ENCODE results near the gene CRB2.

Gene CRB2

DNA sequence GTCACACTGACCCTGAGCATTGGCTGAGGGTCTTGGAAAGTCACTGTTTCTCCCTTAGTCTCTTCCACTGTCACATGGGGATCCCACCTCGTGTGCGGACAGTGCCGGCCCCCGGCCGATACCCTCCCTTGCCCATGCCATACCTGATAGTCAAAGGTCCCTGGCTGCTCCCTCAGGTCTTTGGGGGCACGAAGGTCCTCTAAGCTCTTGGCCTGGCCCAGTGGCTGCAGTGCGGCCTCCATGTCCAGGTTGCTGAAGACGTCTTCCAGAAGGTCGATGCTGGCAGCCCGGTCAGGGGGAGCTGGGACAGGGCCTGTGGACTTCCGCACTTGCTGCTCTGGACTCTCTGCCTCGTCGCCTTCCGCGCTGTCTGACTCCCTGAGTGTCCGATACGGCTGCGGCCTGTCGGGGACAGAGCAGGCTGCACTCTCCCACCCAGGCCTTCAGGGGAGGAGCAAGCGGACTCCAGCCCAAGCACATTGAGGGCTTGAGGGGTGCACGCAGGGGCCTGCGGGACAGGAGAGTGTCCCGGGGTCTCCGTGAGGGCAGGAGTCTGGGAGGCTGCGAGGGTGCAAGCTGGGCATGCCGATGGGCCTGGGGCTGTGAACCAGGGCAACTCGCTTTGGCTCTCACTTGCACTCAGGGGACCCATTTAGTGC is 27.6 kb downstream of the CRB2 start:
- Histone ChIP-seq H2AK5ac (ENCODE audit: low read depth, low read length) (peak overlapping the region; percentile 88), H2BK12ac (ENCODE audit: low read length) (peak overlapping the region; percentile 26), H3K9me3 (replicated peaks in 1 of 2; ENCODE audit: control insufficient read depth in 2 of 2, insufficient read depth in 1 of 2, low read depth in 1 of 2, low read length in 2 of 2) (peaks cover 0 to 1% of the 10 kb centered on the region in 2 donors), H3K4me2 (ENCODE audit: insufficient read depth, low read length, poor library complexity, severe bottlenecking) (no peak overlapping the region), H3K79me1 (ENCODE audit: low read depth, low read length) (peaks cover 4% of the 10 kb centered on the region), H3K4me3 (ENCODE audit: low read length in 2 of 2) (no peak overlapping the region), H3K4ac (ENCODE audit: low read length) (peak overlapping the region; percentile 80), H3K14ac (ENCODE audit: low read length) (peak overlapping the region; percentile 63), H2BK5ac (ENCODE audit: low read length) (peak overlapping the region; percentile 84), H3K36me3 (replicated peaks in 1 of 2; ENCODE audit: control insufficient read depth in 2 of 2, insufficient read depth in 2 of 2, low read length in 2 of 2) (peaks cover 4 to 15% of the 10 kb centered on the region in 2 donors), H2AFZ (ENCODE audit: low read length) (no peak overlapping the region), H3K27ac (replicated peaks; ENCODE audit: low read length) (no peak overlapping the region), H2BK120ac (ENCODE audit: low read depth, low read length) (peak overlapping the region; percentile 68), H4K8ac (ENCODE audit: low read depth, low read length) (no peak overlapping the region), H3K27me3 (ENCODE audit: control insufficient read depth in 3 of 3, insufficient read depth in 3 of 3, low read depth in 1 of 3, low read length in 3 of 3) (no peaks in the 10 kb centered on the region), H3K9ac (ENCODE audit: low read depth, low read length, poor library complexity) (peak overlapping the region; percentile 74), H3K18ac (ENCODE audit: low read length) (peak overlapping the region; percentile 67), H3K4me1 (ENCODE audit: control insufficient read depth in 2 of 2, insufficient read depth in 1 of 2, low read depth in 1 of 2, low read length in 2 of 2) (peaks cover 3 to 32% of the 10 kb centered on the region in 2 donors), H3K23ac (ENCODE audit: low read depth, low read length, poor library complexity) (no peak overlapping the region), H4K91ac (ENCODE audit: low read depth, low read length, poor library complexity) (peak overlapping the region; percentile 76), H2BK15ac (ENCODE audit: low read length) (peak overlapping the region; percentile 50)
- WGBS, 2 donors (ENCODE audit: extremely low coverage in 2 of 2, insufficient read length in 2 of 2, insufficient replicate concordance in 1 of 2): no CpG with 5 or more reads among the region's 27 CpGs
- no peak for DNase-seq (ENCODE audit: low spot score)

DNA sequence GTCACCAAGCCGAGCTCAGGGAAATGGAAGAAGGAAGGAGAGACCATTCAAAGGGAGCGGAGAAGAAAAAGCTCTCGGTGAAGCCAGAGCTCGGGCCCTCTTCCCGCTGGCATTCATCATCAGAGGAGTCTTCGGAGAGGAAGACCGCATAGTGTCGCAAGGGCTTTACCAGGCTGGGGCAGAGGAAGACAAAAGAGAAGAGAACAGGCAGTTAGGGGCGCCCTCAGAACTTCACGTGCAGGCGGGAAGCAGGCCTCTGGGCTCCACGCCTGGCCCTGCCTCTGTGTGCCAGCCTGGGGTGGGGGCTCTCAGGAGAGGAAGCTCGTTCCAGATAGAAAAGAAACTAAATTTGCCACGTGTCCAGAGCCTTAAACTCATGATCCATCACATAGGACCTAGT is 31.7 kb downstream of the CRB2 start:
- no peak overlapping the region for H3K23ac ChIP-seq (ENCODE audit: low read depth, low read length, poor library complexity)
- H3K36me3 ChIP-seq (replicated peaks in 1 of 2; ENCODE audit: control insufficient read depth in 2 of 2, insufficient read depth in 2 of 2, low read length in 2 of 2): peaks cover 0 to 2% of the 10 kb centered on the region in 2 donors
- WGBS, 2 donors (ENCODE audit: extremely low coverage in 2 of 2, insufficient read length in 2 of 2, insufficient replicate concordance in 1 of 2): no CpG with 5 or more reads among the region's 14 CpGs

DNA sequence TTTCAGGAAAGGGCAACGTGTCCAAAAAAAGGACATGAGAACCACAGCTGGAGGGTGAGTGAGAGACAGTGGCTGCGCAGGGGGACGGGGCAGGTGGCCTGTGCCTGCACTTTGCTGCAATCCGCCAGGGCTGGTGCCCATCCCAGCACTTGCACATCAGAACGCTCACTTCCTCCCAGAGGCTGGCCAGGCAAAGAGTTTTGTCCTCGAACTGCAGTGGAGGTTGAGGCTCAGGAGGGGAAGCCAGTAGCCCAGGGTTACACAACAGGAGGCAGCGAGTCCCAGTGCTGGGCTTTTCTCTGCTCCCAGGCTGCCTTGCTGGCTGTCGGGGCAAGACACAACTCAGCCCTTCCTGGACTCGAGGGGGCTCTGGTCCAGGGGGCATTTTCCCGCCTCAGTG is 33.1 kb downstream of the CRB2 start:
- H3K9ac ChIP-seq (ENCODE audit: low read depth, low read length, poor library complexity): peak overlapping the region; percentile 46
- no peak overlapping the region for H2BK5ac ChIP-seq (ENCODE audit: low read length)
- no peak overlapping the region for H2BK15ac ChIP-seq (ENCODE audit: low read length)
- H3K9me3 ChIP-seq (replicated peaks in 1 of 2; ENCODE audit: control insufficient read depth in 2 of 2, insufficient read depth in 1 of 2, low read depth in 1 of 2, low read length in 2 of 2): peaks cover 4 to 6% of the 10 kb centered on the region in 2 donors
- no peak for DNase-seq (ENCODE audit: low spot score)
- H3K4ac ChIP-seq (ENCODE audit: low read length): no peak overlapping the region
- H3K4me3 ChIP-seq (ENCODE audit: low read length in 2 of 2): no peak overlapping the region
- H3K4me2 ChIP-seq (ENCODE audit: insufficient read depth, low read length, poor library complexity, severe bottlenecking): no peak overlapping the region
- peak overlapping the region; percentile 78 for H3K18ac ChIP-seq (ENCODE audit: low read length)
- no peak overlapping the region for H4K91ac ChIP-seq (ENCODE audit: low read depth, low read length, poor library complexity)
- H3K79me1 ChIP-seq (ENCODE audit: low read depth, low read length): no peaks in the 10 kb centered on the region
- H3K27me3 ChIP-seq (ENCODE audit: control insufficient read depth in 3 of 3, insufficient read depth in 3 of 3, low read depth in 1 of 3, low read length in 3 of 3): no peaks in the 10 kb centered on the region
- no peak overlapping the region for H2BK12ac ChIP-seq (ENCODE audit: low read length)
- H2AFZ ChIP-seq (ENCODE audit: low read length): no peak overlapping the region
- no peaks in the 10 kb centered on the region for H3K36me3 ChIP-seq (replicated peaks in 1 of 2; ENCODE audit: control insufficient read depth in 2 of 2, insufficient read depth in 2 of 2, low read length in 2 of 2)
- no peak overlapping the region for H4K8ac ChIP-seq (ENCODE audit: low read depth, low read length)
- WGBS, 2 donors (ENCODE audit: extremely low coverage in 2 of 2, insufficient read length in 2 of 2, insufficient replicate concordance in 1 of 2): no CpG with 5 or more reads among the region's 10 CpGs
- peak overlapping the region; percentile 9 for H2AK5ac ChIP-seq (ENCODE audit: low read depth, low read length)
- H2BK120ac ChIP-seq (ENCODE audit: low read depth, low read length): no peak overlapping the region
- H3K4me1 ChIP-seq (ENCODE audit: control insufficient read depth in 2 of 2, insufficient read depth in 1 of 2, low read depth in 1 of 2, low read length in 2 of 2): peaks cover 4 to 39% of the 10 kb centered on the region in 2 donors
- H3K14ac ChIP-seq (ENCODE audit: low read length): peak overlapping the region; percentile 40
- no peak overlapping the region for H3K27ac ChIP-seq (replicated peaks; ENCODE audit: low read length)
- H3K23ac ChIP-seq (ENCODE audit: low read depth, low read length, poor library complexity): no peak overlapping the region

More for the DNA sequence above, 31.7 kb downstream of the CRB2 start:
- peaks cover 1 to 2% of the 10 kb centered on the region in 2 donors for H3K9me3 ChIP-seq (replicated peaks in 1 of 2; ENCODE audit: control insufficient read depth in 2 of 2, insufficient read depth in 1 of 2, low read depth in 1 of 2, low read length in 2 of 2)
- no peak overlapping the region for H3K4me3 ChIP-seq (ENCODE audit: low read length in 2 of 2)
- no peak overlapping the region for H2BK12ac ChIP-seq (ENCODE audit: low read length)
- H2BK120ac ChIP-seq (ENCODE audit: low read depth, low read length): no peak overlapping the region
- H3K27ac ChIP-seq (replicated peaks; ENCODE audit: low read length): no peak overlapping the region
- no peak overlapping the region for H2BK5ac ChIP-seq (ENCODE audit: low read length)
- H3K27me3 ChIP-seq (ENCODE audit: control insufficient read depth in 3 of 3, insufficient read depth in 3 of 3, low read depth in 1 of 3, low read length in 3 of 3): no peaks in the 10 kb centered on the region
- H4K8ac ChIP-seq (ENCODE audit: low read depth, low read length): no peak overlapping the region
- no peaks in the 10 kb centered on the region for H3K79me1 ChIP-seq (ENCODE audit: low read depth, low read length)
- no peak overlapping the region for H2AK5ac ChIP-seq (ENCODE audit: low read depth, low read length)
- no peak overlapping the region for H2BK15ac ChIP-seq (ENCODE audit: low read length)
- no peak overlapping the region for H3K14ac ChIP-seq (ENCODE audit: low read length)
- H3K4me2 ChIP-seq (ENCODE audit: insufficient read depth, low read length, poor library complexity, severe bottlenecking): no peak overlapping the region
- H3K9ac ChIP-seq (ENCODE audit: low read depth, low read length, poor library complexity): no peak overlapping the region
- no peak overlapping the region for H4K91ac ChIP-seq (ENCODE audit: low read depth, low read length, poor library complexity)
- H2AFZ ChIP-seq (ENCODE audit: low read length): no peak overlapping the region
- peaks cover 4 to 48% of the 10 kb centered on the region in 2 donors for H3K4me1 ChIP-seq (ENCODE audit: control insufficient read depth in 2 of 2, insufficient read depth in 1 of 2, low read depth in 1 of 2, low read length in 2 of 2)
- H3K4ac ChIP-seq (ENCODE audit: low read length): no peak overlapping the region
- DNase-seq (ENCODE audit: low spot score): no peak
- no peak overlapping the region for H3K18ac ChIP-seq (ENCODE audit: low read length)

DNA sequence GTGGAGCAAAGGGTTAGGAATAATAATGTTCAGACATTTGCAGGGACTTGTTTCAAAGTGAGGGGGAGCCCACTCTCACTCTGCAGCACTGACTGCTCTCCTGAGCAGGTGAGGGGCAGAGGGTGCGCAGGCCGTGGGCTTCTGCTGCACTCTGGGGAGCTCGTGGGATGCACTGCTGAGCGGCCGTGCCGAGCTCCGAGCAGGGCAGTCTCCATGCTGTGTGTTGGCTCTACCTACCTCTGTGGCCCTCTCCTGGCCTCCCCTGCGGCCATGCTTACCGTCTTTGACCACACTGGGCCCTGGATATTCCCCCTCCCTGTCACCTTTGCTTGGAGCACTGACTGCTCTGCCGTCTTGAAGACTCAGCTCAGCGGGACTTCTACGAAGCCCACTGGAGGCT is 33.7 kb downstream of the CRB2 start:
- H4K8ac ChIP-seq (ENCODE audit: low read depth, low read length): no peak overlapping the region
- no peak overlapping the region for H4K91ac ChIP-seq (ENCODE audit: low read depth, low read length, poor library complexity)
- no peak overlapping the region for H3K23ac ChIP-seq (ENCODE audit: low read depth, low read length, poor library complexity)
- H3K27me3 ChIP-seq (ENCODE audit: control insufficient read depth in 3 of 3, insufficient read depth in 3 of 3, low read depth in 1 of 3, low read length in 3 of 3): no peaks in the 10 kb centered on the region
- H3K9ac ChIP-seq (ENCODE audit: low read depth, low read length, poor library complexity): no peak overlapping the region
- no peak overlapping the region for H3K4ac ChIP-seq (ENCODE audit: low read length)
- no CpG with 5 or more reads among the region's 12 CpGs for WGBS, 2 donors (ENCODE audit: extremely low coverage in 2 of 2, insufficient read length in 2 of 2, insufficient replicate concordance in 1 of 2)
- H2AK5ac ChIP-seq (ENCODE audit: low read depth, low read length): no peak overlapping the region
- H3K4me3 ChIP-seq (ENCODE audit: low read length in 2 of 2): no peak overlapping the region
- DNase-seq (ENCODE audit: low spot score): no peak
- no peak overlapping the region for H2BK5ac ChIP-seq (ENCODE audit: low read length)
- peaks cover 2 to 6% of the 10 kb centered on the region in 2 donors for H3K9me3 ChIP-seq (replicated peaks in 1 of 2; ENCODE audit: control insufficient read depth in 2 of 2, insufficient read depth in 1 of 2, low read depth in 1 of 2, low read length in 2 of 2)
- no peak overlapping the region for H3K14ac ChIP-seq (ENCODE audit: low read length)
- no peak overlapping the region for H2BK120ac ChIP-seq (ENCODE audit: low read depth, low read length)
- H3K79me1 ChIP-seq (ENCODE audit: low read depth, low read length): no peaks in the 10 kb centered on the region
- H2BK12ac ChIP-seq (ENCODE audit: low read length): peak overlapping the region; percentile 61
- H3K18ac ChIP-seq (ENCODE audit: low read length): peak overlapping the region; percentile 68
- no peak overlapping the region for H2AFZ ChIP-seq (ENCODE audit: low read length)
- H2BK15ac ChIP-seq (ENCODE audit: low read length): peak overlapping the region; percentile 85
- H3K4me2 ChIP-seq (ENCODE audit: insufficient read depth, low read length, poor library complexity, severe bottlenecking): no peak overlapping the region
- H3K27ac ChIP-seq (replicated peaks; ENCODE audit: low read length): no peak overlapping the region
- no peaks in the 10 kb centered on the region for H3K36me3 ChIP-seq (replicated peaks in 1 of 2; ENCODE audit: control insufficient read depth in 2 of 2, insufficient read depth in 2 of 2, low read length in 2 of 2)
- H3K4me1 ChIP-seq (ENCODE audit: control insufficient read depth in 2 of 2, insufficient read depth in 1 of 2, low read depth in 1 of 2, low read length in 2 of 2): peaks cover 4 to 36% of the 10 kb centered on the region in 2 donors

Measured in neuronal stem cell (in vitro differentiated cells).